Kidney epithelial cell (primary cell): ENCODE measurements around the gene ABHD14A. TPM values are rescaled to one million over a fixed set of nuclear protein-coding genes. Genes with fewer than 3 reads are reported as not detected.

Source experiments
- DNase-seq: peaks from one replicate; pipeline ENCODE4 v3.0.0-alpha.2; 2010; ENCODE audit warnings: low read depth
- H3K27me3 ChIP-seq: 2 replicates; pipeline ENCODE4 v1.6.0; 2011; ENCODE audit warnings: low read length; ENCODE audit not compliant: control insufficient read depth, insufficient read depth
- H3K36me3 ChIP-seq: 2 replicates; pipeline ENCODE4 v1.5.1; 2011; ENCODE audit warnings: low read length; ENCODE audit not compliant: control insufficient read depth, insufficient read depth
- H3K4me3 ChIP-seq: 2 replicates; pipeline ENCODE4 v1.5.1; 2011; ENCODE audit warnings: low read depth, mild to moderate bottlenecking, control low read depth, low read length
- total RNA-seq: library from RNA; depleted of rRNA; stranded (reverse); fragments of >200 nt; gene quantifications from 2 replicates; pipeline ENCODE4 v1.2.3, GENCODE V29; 2015
- TF ChIP-seq, protein P1 (sequence below): IDR thresholded peaks from 2 replicates; pipeline ENCODE4 v1.5.1; 2011; ENCODE audit warnings: mild to moderate bottlenecking, moderate library complexity, low read length, control low read depth, inconsistent platforms; ENCODE audit not compliant: insufficient read depth, poor library complexity, severe bottlenecking

ABHD14A gene
- total RNA-seq, 1 donor from 2014 or later: 15.3 TPM

DNA sequence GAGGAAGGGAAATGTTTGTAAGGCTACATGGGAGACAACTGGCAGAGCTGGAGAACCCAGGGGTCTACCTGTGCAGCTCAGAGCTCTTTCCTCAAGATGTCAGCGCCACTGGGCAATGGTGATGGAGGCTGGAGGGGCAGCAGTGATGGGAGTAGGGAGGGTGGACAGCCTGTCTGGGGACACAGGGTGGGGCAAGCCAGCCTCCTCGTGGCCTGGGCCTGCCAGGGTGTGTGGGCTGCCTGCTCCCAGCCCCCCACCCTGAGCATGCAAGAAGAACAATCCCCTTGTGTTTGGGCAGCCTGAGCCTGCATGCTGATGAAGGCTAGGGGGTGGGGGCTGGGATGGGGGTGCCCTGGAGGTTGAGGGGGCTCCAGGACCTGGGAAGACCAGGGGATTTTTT, 8.8 kb upstream of the ABHD14A start:
- Histone ChIP-seq H3K4me3 (no peak overlapping the region), H3K27me3 (no peaks in the 10 kb centered on the region), H3K36me3 (no peaks in the 10 kb centered on the region)
- TF ChIP-seq, protein P1, sequence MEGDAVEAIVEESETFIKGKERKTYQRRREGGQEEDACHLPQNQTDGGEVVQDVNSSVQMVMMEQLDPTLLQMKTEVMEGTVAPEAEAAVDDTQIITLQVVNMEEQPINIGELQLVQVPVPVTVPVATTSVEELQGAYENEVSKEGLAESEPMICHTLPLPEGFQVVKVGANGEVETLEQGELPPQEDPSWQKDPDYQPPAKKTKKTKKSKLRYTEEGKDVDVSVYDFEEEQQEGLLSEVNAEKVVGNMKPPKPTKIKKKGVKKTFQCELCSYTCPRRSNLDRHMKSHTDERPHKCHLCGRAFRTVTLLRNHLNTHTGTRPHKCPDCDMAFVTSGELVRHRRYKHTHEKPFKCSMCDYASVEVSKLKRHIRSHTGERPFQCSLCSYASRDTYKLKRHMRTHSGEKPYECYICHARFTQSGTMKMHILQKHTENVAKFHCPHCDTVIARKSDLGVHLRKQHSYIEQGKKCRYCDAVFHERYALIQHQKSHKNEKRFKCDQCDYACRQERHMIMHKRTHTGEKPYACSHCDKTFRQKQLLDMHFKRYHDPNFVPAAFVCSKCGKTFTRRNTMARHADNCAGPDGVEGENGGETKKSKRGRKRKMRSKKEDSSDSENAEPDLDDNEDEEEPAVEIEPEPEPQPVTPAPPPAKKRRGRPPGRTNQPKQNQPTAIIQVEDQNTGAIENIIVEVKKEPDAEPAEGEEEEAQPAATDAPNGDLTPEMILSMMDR: no peak
- no peak for DNase-seq

DNA sequence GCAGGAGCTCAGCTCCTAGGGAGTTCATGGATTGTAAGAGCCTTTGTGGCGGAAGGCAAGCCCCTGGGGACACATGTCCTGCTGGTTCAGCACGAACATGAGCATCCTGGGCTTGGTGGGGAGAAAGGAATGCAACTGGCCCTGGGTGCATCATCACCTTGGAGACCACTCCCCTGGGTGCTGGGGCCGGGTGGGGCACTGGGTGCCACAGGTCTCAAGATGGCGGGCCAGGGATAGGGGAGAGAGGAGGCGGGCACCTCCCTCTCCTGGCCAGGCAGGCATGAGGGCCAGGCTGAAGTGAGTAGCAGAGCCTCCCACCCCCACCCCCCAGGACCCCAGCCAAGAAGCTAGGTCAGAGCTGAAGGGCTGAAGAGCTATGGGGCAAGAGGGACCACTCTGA, 8.4 kb upstream of the ABHD14A start:
- peaks cover 1% of the 10 kb centered on the region for H3K36me3 ChIP-seq
- TF ChIP-seq, protein P1: no peak

DNA sequence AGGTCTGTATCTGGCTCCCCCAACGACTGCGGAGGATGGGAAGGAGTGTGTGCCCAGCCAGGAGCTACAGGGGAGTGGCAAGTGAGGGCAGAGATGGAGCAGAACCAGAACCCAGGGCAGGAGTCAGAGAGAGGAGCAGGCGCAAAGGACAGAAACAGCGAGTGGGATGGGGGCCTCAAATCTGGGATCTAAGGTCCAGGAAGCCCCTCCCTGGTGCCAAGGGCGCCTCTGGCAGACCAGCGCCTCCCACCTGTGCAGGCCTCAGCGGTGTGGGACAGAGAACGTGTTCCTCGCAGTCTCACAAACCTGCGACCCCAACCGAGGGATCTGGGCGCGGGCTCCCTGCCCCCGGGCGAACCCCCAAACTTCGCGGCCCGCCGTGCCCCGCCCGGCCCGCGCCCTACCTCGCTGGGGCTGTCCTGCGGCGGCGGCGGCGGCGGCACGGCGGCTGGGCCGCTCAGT, 7.9 kb upstream of the ABHD14A start:
- Histone ChIP-seq H3K4me3 (peak overlapping the region; percentile 71), H3K27me3 (no peaks in the 10 kb centered on the region), H3K36me3 (peaks cover 1% of the 10 kb centered on the region)
- no peak for DNase-seq
- TF ChIP-seq, protein P1: no peak

More for the DNA sequence above, 8.4 kb upstream of the ABHD14A start:
- H3K27me3 ChIP-seq: no peaks in the 10 kb centered on the region
- H3K4me3 ChIP-seq: peak overlapping the region; percentile 71
- DNase-seq: no peak

DNA sequence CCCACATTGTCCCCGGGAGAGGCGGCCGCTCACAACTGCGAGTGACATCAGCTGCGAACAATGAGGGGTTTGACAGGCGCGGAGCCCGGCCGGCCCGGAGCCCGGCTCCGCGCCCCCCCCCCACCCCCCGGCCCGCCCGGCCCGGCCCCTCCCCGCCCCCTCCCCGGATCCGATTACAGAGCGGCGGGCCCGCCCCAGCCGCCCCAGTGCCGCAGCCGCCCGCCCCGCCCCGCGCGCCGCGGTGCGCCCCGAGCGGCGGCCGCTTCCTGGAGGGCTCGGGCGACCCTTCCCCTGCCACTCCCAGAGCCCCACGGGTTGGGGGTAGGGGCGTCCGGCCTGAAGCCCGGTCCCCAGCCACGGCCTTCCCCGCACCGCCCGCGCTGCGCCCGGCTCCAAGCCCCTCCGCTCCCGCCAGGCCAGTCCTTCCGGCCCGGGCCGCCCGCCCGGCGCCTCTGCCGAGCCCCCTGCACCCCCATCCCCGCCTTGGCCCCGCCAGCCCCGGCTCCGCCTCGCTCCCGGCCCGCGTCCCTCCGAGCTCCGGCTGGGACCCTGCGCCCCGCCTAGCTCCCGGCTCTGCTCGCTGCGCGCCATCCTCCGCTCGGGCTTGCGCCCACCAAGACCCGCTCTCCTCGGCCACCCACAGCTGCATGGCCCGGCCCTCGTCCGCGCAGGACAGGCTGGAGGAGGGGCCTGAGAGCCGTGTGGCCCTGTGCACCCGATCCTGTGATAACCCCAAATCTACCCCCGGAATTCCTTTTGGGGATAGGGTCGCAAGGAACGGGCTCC, 7.3 kb upstream of the ABHD14A start, which contains the start of gene PCBP4:
Gene PCBP4, minus strand, starts transcription at position 71 of the 786 bp plus-strand sequence. CDS start 6,214 bp downstream, outside the sequence.
- peak within 1 kb of the TSS; percentile 71 for H3K4me3 ChIP-seq
- TF ChIP-seq, protein P1: no peak
- peaks cover 1% of the 10 kb centered on the region for H3K36me3 ChIP-seq
- no peaks in the 10 kb centered on the region for H3K27me3 ChIP-seq
- no peak for DNase-seq

DNA sequence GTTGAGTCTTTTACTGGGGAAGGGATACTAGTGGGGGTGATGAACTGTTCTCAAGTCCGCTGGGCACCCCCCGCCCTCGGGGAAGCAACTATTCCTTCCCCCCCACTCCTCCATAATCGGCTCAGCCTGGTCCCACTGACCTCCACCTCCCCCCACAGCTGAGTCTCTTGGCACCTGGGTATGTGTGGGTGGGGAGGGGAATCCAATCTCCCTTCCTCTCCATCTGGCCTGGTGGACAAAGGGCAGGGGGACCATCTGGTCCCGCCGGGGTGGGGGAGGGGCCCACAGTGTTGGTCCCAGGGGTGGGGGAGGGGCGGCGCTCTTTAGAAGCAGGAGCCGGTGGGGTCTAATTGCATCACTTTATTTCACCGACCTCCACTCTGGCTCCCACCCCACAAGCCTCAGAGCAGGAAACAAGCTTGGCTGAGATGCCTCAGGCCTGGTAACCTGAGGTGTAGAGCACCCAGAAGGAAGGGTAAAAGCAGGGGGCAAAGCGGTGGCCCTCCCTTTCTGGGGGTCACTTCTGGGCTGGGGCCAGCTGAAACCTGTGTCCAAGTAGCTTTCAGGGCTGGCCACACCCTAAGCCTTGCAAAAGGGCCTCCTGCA, 6.6 kb upstream of the ABHD14A start:
- TF ChIP-seq, protein P1: no peak
- DNase-seq: no peak
- H3K27me3 ChIP-seq: no peaks in the 10 kb centered on the region

More for the DNA sequence above, 6.6 kb upstream of the ABHD14A start:
- H3K36me3 ChIP-seq: peaks cover 1% of the 10 kb centered on the region
- H3K4me3 ChIP-seq: peak overlapping the region; percentile 71
